HG02798 (cell line): ENCODE data around the gene ZNF638.

Experiments used
- ATAC-seq: cut with Tn5 transposase; IDR thresholded peaks from one replicate; pipeline ENCODE4 v1.9.1; 2021; ENCODE audit warnings: mild to moderate bottlenecking; ENCODE audit not compliant: unreplicated experiment, poor library complexity

ZNF638 gene

GRCh38 chr2:71467180-71467815, 135.7 kb downstream of the ZNF638 start:
- ATAC-seq: no peak

- ATAC-seq: no peak
These were observed 136.9 kb downstream of the ZNF638 start for GRCh38 chr2:71468279-71469015.

GRCh38 chr2:71469403-71470398, 138.1 kb downstream of the ZNF638 start:
- no peak for ATAC-seq

GRCh38 chr2:71471276-71471675, 139.7 kb downstream of the ZNF638 start:
- ATAC-seq: no peak

GRCh38 chr2:71472019-71472418, 140.4 kb downstream of the ZNF638 start:
- no peak for ATAC-seq

- no peak for ATAC-seq
These were observed 141.9 kb downstream of the ZNF638 start for GRCh38 chr2:71473346-71474031.

- no peak for ATAC-seq
These were observed 142.6 kb downstream of the ZNF638 start for GRCh38 chr2:71474116-71474743.

- no peak for ATAC-seq
These were observed 143.3 kb downstream of the ZNF638 start for GRCh38 chr2:71474744-71475397.

- no peak for ATAC-seq
These were observed 144.9 kb downstream of the ZNF638 start for GRCh38 chr2:71476495-71476894.

GRCh38 chr2:71477231-71477691, 145.7 kb downstream of the ZNF638 start:
- ATAC-seq: no peak

GRCh38 chr2:71478806-71479205, 147.2 kb downstream of the ZNF638 start:
- ATAC-seq: no peak

GRCh38 chr2:71479261-71479660, 147.7 kb downstream of the ZNF638 start:
- ATAC-seq: no peak

GRCh38 chr2:71481111-71481510, 149.5 kb downstream of the ZNF638 start:
- no peak for ATAC-seq

- ATAC-seq: no peak
These were observed 150.5 kb downstream of the ZNF638 start for GRCh38 chr2:71482055-71482454.

- no peak for ATAC-seq
These were observed 151.7 kb downstream of the ZNF638 start for GRCh38 chr2:71483246-71483645.

- ATAC-seq: no peak
These were observed 152.8 kb downstream of the ZNF638 start for GRCh38 chr2:71484354-71484753.
